ENCODE data around the gene CAMKMT. TPM values are rescaled to one million over a fixed set of nuclear protein-coding genes. Genes with fewer than 3 reads are reported as not detected.

Gene CAMKMT
- total RNA-seq, 1 experiment from 2014 or later = 17.4 TPM

- no peaks in the 10 kb centered on the region for H4K20me1 ChIP-seq (ENCODE audit: control insufficient read depth, insufficient read depth, insufficient read length)
Observed at GRCh38 chr2:44579837-44580230, 218.1 kb downstream of the CAMKMT start.

More at GRCh38 chr2:44579837-44580230, 218.1 kb downstream of the CAMKMT start:
- Histone ChIP-seq H3K56ac (ENCODE audit: insufficient read length, low read depth, low read length) (no peak overlapping the region), H3K9ac (ENCODE audit: extremely low read depth, insufficient read length, low read length) (no peak overlapping the region), H2BK5ac (ENCODE audit: insufficient read length, low read length) (no peak overlapping the region), H2BK20ac (ENCODE audit: low read depth, low read length, poor library complexity, severe bottlenecking) (no peak overlapping the region), H3K4ac (ENCODE audit: low read depth, low read length) (no peak overlapping the region), H3K18ac (ENCODE audit: insufficient read length, low read depth, low read length) (no peak overlapping the region), H3K9me3 (ENCODE audit: control insufficient read depth, low read depth, low read length) (no peaks in the 10 kb centered on the region), H3K4me1 (ENCODE audit: insufficient read depth, low read length) (no peaks in the 10 kb centered on the region; the same call in 1 of the 2 replicates), H3K27me3 (ENCODE audit: insufficient read depth, low read length) (no peaks in the 10 kb centered on the region), H2BK15ac (ENCODE audit: low read depth, low read length) (no peak overlapping the region), H2BK12ac (ENCODE audit: insufficient read length, low read depth, low read length) (no peak overlapping the region), H4K8ac (replicated peaks; ENCODE audit: insufficient read length, low read depth, low read length) (no peak overlapping the region), H3K23ac (ENCODE audit: insufficient read length, low read depth, low read length) (no peak overlapping the region), H3K23me2 (ENCODE audit: insufficient read length, low read depth, low read length, poor library complexity, severe bottlenecking) (no peaks in the 10 kb centered on the region), H3K27ac (ENCODE audit: insufficient read length, low read depth, low read length) (no peak overlapping the region), H3K79me2 (ENCODE audit: insufficient read depth, low read length) (no peaks in the 10 kb centered on the region), H3K14ac (ENCODE audit: insufficient read depth, low read length) (no peak overlapping the region), H3K4me2 (ENCODE audit: insufficient read depth, insufficient read length, low read length) (no peak overlapping the region), H3K79me1 (ENCODE audit: insufficient read depth, low read depth, low read length, poor library complexity, severe bottlenecking) (no peaks in the 10 kb centered on the region), H2AK5ac (ENCODE audit: insufficient read length, low read length) (no peak overlapping the region), H3T11ph (ENCODE audit: low read length) (no peak overlapping the region), H2BK120ac (ENCODE audit: low read depth, low read length, poor library complexity, severe bottlenecking) (no peak overlapping the region), H4K91ac (ENCODE audit: insufficient read length, low read depth, low read length) (no peak overlapping the region), H4K5ac (ENCODE audit: insufficient read length, low read depth, low read length) (no peak overlapping the region), H2AFZ (ENCODE audit: low read length) (no peak overlapping the region)
- no CpG with 5 or more reads among the region's 2 CpGs for whole genome bisulfite sequencing (ENCODE audit: extremely low coverage, insufficient read length, low lambda C conversion rate)
- TF ChIP-seq CTCF (conservative IDR thresholded peaks at IDR 0.05) = no peak
- DNase-seq = no peak
- H3K27me3 Mint-ChIP-seq (ENCODE audit: low read depth) = no peaks in the 10 kb centered on the region
- no peaks in the 10 kb centered on the region for H3K36me3 Mint-ChIP-seq (ENCODE audit: insufficient read depth in 1 of 3, low read depth in 3 of 3)
- H3K4me3 Mint-ChIP-seq = no peak overlapping the region
- H3K27ac Mint-ChIP-seq = no peak overlapping the region
- peaks cover 5 to 7% of the 10 kb centered on the region in 2 experiments; a peak in 3 of 4 replicates for H3K4me1 Mint-ChIP-seq
- no peaks in the 10 kb centered on the region for H3K9me3 Mint-ChIP-seq

Measured in H9 (cell line).